Activated naive CD4-positive, alpha-beta T cell treated with anti-CD3 and anti-CD28 coated beads, Interleukin-2, amount 50 U/mL, for 24 hours (primary cell): Measurements from ENCODE around the gene C1orf56.

Source experiments
- H3K27ac Mint-ChIP-seq: one replicate; pipeline ENCODE4 v1.8.0; 2021; ENCODE audit warnings: mild to moderate bottlenecking, mixed read lengths
- H3K27me3 Mint-ChIP-seq: one replicate; pipeline ENCODE4 v1.8.0; 2021; ENCODE audit warnings: mixed read lengths
- H3K36me3 Mint-ChIP-seq: one replicate; pipeline ENCODE4 v1.8.0; 2021; ENCODE audit warnings: mixed read lengths
- H3K4me1 Mint-ChIP-seq: one replicate; pipeline ENCODE4 v1.8.0; 2021; ENCODE audit warnings: mixed read lengths
- H3K4me3 Mint-ChIP-seq: one replicate; pipeline ENCODE4 v1.8.0; 2021; ENCODE audit warnings: mild to moderate bottlenecking, mixed read lengths
- H3K9me3 Mint-ChIP-seq: one replicate; pipeline ENCODE4 v1.8.0; 2021; ENCODE audit warnings: mixed read lengths

The C1orf56 gene

DNA sequence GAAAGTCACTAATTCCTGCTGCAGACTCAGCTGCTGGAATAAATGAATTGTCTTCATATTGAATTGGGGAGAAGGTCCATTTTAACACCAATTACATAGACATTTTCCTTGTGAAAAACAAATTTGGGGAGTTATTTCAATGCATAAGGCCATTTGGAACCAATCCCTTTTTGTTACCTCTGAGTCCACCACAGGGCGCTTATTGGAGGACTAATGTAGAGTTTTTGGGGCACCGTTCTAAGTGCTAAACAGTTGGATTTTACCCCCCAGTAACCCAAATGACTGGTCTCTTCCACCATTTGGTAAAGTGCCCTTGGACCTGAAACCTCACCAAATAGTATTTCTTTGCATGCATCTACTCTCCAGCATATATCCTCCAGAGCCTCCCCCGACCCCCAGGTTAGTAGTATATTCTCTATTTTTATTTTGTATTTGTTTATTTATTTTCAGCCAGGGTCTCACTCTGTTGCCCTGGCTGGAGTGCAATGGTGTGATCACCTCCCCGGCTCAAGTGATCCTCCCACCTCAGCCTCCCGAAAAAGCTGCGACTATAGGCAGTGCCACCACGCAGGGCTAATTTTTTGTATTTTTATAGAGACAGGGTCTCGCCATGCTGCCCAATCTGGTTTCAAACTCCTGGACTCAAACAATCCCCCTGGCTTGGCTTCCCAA, 37.7 kb upstream of the C1orf56 start:
- peaks cover 3% of the 10 kb centered on the region for H3K36me3 Mint-ChIP-seq
- no peak overlapping the region for H3K27ac Mint-ChIP-seq
- peaks cover 76% of the 10 kb centered on the region for H3K4me1 Mint-ChIP-seq
- no peaks in the 10 kb centered on the region for H3K9me3 Mint-ChIP-seq
- no peaks in the 10 kb centered on the region for H3K27me3 Mint-ChIP-seq
- H3K4me3 Mint-ChIP-seq = peak overlapping the region; percentile 89

GRCh38 chr1:151010346-151010726, 37.2 kb upstream of the C1orf56 start:
- Mint-ChIP-seq H3K27me3 (no peaks in the 10 kb centered on the region), H3K4me3 (no peak overlapping the region), H3K4me1 (peaks cover 75% of the 10 kb centered on the region), H3K36me3 (peaks cover 3% of the 10 kb centered on the region), H3K27ac (no peak overlapping the region), H3K9me3 (no peaks in the 10 kb centered on the region)

GRCh38 chr1:151011154-151011850, 36.2 kb upstream of the C1orf56 start:
- Mint-ChIP-seq H3K4me1 (peaks cover 65% of the 10 kb centered on the region), H3K36me3 (peaks cover 3% of the 10 kb centered on the region), H3K9me3 (no peaks in the 10 kb centered on the region), H3K27me3 (no peaks in the 10 kb centered on the region), H3K4me3 (peak overlapping the region; percentile 16), H3K27ac (peak overlapping the region; percentile 19)

DNA sequence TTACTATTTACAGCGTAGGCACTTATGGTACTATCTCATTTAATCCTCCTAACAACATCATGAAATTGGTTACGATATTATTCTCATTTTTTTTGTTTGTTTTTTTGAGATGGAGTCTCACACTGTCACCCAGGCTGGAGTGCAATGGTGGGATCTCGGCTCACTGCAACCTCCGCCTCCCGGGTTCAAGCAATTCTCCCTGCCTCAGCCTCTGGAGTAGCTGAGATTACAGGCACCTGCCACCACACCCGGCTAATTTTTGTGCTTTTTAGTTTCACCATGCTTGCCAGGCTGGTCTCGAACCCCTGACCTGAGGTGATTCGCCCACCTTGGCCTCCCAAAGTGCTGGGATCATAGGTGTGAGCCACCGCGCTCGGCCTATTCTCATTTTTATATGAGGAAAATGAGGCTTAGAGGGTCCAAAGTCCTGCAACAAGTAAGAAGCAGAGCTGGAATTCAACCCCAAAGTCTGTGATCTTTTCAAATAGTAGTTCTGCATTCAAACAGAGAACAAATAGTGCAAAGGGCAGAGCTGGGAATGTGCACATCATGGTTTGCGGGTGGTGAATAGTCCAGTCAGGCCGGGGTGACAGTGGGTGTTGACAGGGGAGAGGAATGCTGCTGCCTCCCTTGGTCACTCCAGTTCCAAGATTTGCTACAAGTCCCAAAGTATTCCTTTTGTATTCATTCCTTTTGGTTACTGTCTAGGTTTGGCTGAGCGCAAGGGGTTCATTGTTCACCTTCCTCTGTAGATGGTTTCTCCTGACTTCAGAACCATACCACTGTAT, 34.7 kb upstream of the C1orf56 start:
- Mint-ChIP-seq H3K9me3 (no peaks in the 10 kb centered on the region), H3K36me3 (peaks cover 3% of the 10 kb centered on the region), H3K27me3 (no peaks in the 10 kb centered on the region), H3K4me1 (peaks cover 53% of the 10 kb centered on the region), H3K27ac (peak overlapping the region; percentile 59), H3K4me3 (no peak overlapping the region)

DNA sequence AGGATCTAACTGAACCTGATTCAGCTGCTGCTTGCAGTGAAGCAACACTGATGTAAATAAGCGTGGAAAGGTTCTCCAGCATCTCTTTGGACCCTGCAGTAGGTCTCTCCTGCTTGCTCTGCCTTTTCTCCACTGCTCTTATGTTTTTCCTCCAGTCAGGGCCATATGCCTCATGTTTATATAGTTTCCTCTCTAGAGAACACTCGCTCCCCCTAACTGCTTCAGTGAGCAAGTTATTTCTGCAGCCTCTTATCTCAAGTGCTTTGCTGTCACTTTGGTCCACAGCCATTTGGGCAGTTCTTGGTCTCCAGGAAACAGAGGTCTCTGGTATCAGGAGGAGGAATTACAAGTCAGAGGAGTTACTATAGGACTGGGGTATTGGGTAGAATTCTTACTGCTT, 34.0 kb upstream of the C1orf56 start:
- Mint-ChIP-seq H3K36me3 (peaks cover 3% of the 10 kb centered on the region), H3K4me3 (no peak overlapping the region), H3K27me3 (no peaks in the 10 kb centered on the region), H3K9me3 (no peaks in the 10 kb centered on the region), H3K27ac (no peak overlapping the region), H3K4me1 (peaks cover 47% of the 10 kb centered on the region)

- Mint-ChIP-seq H3K36me3 (peaks cover 6% of the 10 kb centered on the region), H3K9me3 (no peaks in the 10 kb centered on the region), H3K4me1 (peaks cover 6% of the 10 kb centered on the region), H3K4me3 (no peak overlapping the region), H3K27ac (peak overlapping the region; percentile 84), H3K27me3 (no peaks in the 10 kb centered on the region)
Measured at GRCh38 chr1:151024540-151025146, 22.9 kb upstream of the C1orf56 start.

DNA sequence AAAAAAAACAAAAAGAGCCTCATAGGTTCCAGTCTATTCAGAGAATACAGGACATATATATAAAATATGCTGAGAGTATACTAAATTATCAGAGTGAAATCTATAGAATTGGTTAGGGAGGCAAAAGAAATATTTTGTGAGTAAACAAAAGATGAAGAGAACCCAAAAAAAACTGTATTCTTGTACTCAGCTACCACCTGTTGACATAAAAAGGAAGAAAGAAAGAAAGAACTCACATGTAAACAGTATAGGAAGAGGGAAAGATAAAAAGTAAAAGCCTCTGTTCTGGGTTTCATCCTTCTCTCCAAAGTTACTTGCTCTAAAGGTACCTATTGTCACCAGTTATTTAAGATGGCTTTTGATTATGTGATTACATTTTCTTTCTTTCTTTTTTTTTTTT, 21.1 kb upstream of the C1orf56 start:
- peaks cover 7% of the 10 kb centered on the region for H3K36me3 Mint-ChIP-seq
- H3K4me3 Mint-ChIP-seq = no peak overlapping the region
- H3K9me3 Mint-ChIP-seq = no peaks in the 10 kb centered on the region
- peaks cover 6% of the 10 kb centered on the region for H3K4me1 Mint-ChIP-seq
- no peak overlapping the region for H3K27ac Mint-ChIP-seq
- no peaks in the 10 kb centered on the region for H3K27me3 Mint-ChIP-seq

- Mint-ChIP-seq H3K36me3 (peaks cover 10% of the 10 kb centered on the region), H3K27me3 (no peaks in the 10 kb centered on the region), H3K4me1 (peaks cover 18% of the 10 kb centered on the region), H3K4me3 (no peak overlapping the region), H3K9me3 (no peaks in the 10 kb centered on the region), H3K27ac (no peak overlapping the region)
Measured at GRCh38 chr1:151032164-151032563, 15.4 kb upstream of the C1orf56 start.

DNA sequence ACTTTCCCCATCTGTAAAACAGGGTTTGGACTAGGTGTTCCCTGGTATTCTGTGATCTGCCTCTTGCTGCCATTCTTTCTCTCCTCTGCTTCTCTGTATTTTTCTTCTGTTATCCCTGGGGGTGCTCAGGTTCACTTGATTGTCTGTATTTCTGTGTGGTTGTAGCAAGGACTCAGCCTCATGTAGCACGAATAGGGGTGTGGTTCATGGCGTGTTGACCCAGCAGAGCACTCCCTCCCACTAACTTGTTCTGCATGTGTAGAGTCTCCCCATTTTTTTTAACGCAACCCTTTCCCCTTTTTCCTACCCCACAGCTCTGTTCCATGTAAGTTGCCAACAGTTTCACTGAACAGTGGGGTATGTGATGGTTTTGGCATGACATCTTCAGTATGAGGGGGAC, 12.4 kb upstream of the C1orf56 start:
- no peaks in the 10 kb centered on the region for H3K27me3 Mint-ChIP-seq
- H3K9me3 Mint-ChIP-seq = no peaks in the 10 kb centered on the region
- H3K4me1 Mint-ChIP-seq = peaks cover 19% of the 10 kb centered on the region
- H3K27ac Mint-ChIP-seq = peak overlapping the region; percentile 42
- no peak overlapping the region for H3K4me3 Mint-ChIP-seq
- H3K36me3 Mint-ChIP-seq = peaks cover 9% of the 10 kb centered on the region

DNA sequence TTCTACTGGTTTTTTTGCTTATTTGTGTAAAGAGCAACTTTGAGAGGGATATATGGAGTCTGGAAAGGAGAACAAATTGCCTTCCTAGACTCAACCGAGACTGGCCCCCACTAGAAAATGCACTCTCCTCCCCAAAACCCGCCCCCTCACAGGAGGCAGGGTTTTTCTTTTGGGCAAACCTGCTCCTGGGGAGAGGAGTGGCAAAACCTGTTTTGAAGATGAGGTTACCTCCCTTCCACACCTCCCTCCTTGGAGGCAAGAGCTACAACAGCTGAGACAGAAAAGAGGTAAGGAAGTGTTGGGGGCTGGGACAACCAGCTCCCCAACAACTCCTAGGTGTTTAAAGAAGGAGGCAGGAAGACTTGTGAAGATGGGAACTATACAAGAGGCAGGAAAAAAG, 11.2 kb upstream of the C1orf56 start, which contains the start of gene BNIPL:
TSS of gene BNIPL (plus strand) at position 231 of the 400 bp plus-strand sequence. CDS start at position 371, 140 bp downstream.
- Mint-ChIP-seq H3K4me3 (no peak within 1 kb of the TSS), H3K4me1 (peaks cover 23% of the 10 kb centered on the region), H3K27ac (peak within 1 kb of the TSS; percentile 43), H3K9me3 (no peaks in the 10 kb centered on the region), H3K36me3 (peaks cover 7% of the 10 kb centered on the region), H3K27me3 (no peaks in the 10 kb centered on the region)

- Mint-ChIP-seq H3K4me1 (peaks cover 23% of the 10 kb centered on the region), H3K27me3 (no peaks in the 10 kb centered on the region), H3K27ac (peak overlapping the region; percentile 15), H3K9me3 (no peaks in the 10 kb centered on the region), H3K4me3 (no peak overlapping the region), H3K36me3 (peaks cover 7% of the 10 kb centered on the region)
Measured at GRCh38 chr1:151037032-151037431, 10.5 kb upstream of the C1orf56 start.

- Mint-ChIP-seq H3K9me3 (no peaks in the 10 kb centered on the region), H3K4me3 (no peak overlapping the region), H3K27ac (no peak overlapping the region), H3K36me3 (peaks cover 5% of the 10 kb centered on the region), H3K4me1 (peaks cover 39% of the 10 kb centered on the region), H3K27me3 (no peaks in the 10 kb centered on the region)
Measured at GRCh38 chr1:151039521-151039920, 8.0 kb upstream of the C1orf56 start.

DNA sequence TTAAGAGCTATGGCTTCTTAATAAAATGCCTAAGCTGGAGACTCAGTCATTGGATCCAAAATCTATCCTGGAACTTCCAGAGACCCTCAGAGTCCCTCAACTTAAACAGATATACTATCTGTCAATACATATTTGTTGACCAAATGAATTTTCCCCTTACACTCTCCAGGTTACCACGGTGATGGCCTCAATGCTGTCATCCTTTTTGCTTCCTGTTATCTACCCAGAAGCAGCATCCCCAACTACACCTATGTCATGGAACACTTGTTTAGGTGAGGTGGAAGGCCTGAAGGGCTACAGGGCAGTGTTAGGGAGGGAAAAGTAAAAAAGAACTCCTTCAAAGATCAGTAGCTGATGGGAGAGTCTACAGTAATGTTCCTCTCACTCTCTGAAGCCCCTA, 4.4 kb upstream of the C1orf56 start:
- peaks cover 5% of the 10 kb centered on the region for H3K36me3 Mint-ChIP-seq
- no peak overlapping the region for H3K4me3 Mint-ChIP-seq
- peaks cover 46% of the 10 kb centered on the region for H3K4me1 Mint-ChIP-seq
- H3K27ac Mint-ChIP-seq = no peak overlapping the region
- no peaks in the 10 kb centered on the region for H3K9me3 Mint-ChIP-seq
- no peaks in the 10 kb centered on the region for H3K27me3 Mint-ChIP-seq

- no peaks in the 10 kb centered on the region for H3K9me3 Mint-ChIP-seq
- H3K36me3 Mint-ChIP-seq = peaks cover 8% of the 10 kb centered on the region
- peaks cover 83% of the 10 kb centered on the region for H3K4me1 Mint-ChIP-seq
- H3K27ac Mint-ChIP-seq = peak overlapping the region; percentile 85
- H3K27me3 Mint-ChIP-seq = no peaks in the 10 kb centered on the region
- H3K4me3 Mint-ChIP-seq = peak overlapping the region; percentile 92
Measured at GRCh38 chr1:151047925-151048644, 534 bp downstream of the C1orf56 start.

DNA sequence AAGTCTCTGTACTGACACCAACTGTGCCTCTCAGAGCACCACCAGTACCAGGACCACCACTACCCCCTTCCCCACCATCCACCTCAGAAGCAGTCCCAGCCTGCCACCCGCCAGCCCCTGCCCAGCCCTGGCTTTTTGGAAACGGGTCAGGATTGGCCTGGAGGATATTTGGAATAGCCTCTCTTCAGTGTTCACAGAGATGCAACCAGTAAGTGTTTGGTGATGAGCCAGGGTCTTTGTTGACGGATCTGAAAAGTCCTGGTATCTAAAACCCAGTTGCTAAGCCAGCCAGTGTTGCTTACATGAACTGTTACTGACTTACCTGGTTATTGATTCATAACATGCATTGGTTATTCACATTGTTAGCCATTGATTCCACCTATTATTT, 1.1 kb downstream of the C1orf56 start:
- Mint-ChIP-seq H3K4me1 (peaks cover 83% of the 10 kb centered on the region), H3K27ac (peak overlapping the region; percentile 12), H3K36me3 (peaks cover 8% of the 10 kb centered on the region), H3K27me3 (no peaks in the 10 kb centered on the region), H3K4me3 (peak overlapping the region; percentile 92), H3K9me3 (no peaks in the 10 kb centered on the region)
